Activated CD8-positive, alpha-beta T cell treated with anti-CD3 and anti-CD28 coated beads, Interleukin-2, amount 10 ng/mL, durations not matched to agents 7 days and 5 days (primary cell): Measurements from ENCODE around the gene MB21D2. TPM values are rescaled to one million over a fixed set of nuclear protein-coding genes. Genes with fewer than 3 reads are reported as not detected.
A peak's percentile ranks its signal among the peaks of the same experiment; 100 is the strongest.

ENCODE experiments used
- ATAC-seq: fragments of 150-1000 bp; cut with Tn5 transposase; one replicate; pipeline ENCODE4 v1.10.0; 2021; ENCODE audit warnings: moderate library complexity
- CTCF ChIA-PET: fragments of 350-600 bp; sonication (Branson Sonifier 250); formaldehyde crosslinking; loops from one replicate; lab custom pipeline; 2021; ENCODE audit warnings: antibody characterized with exemption; lab: Charles Lee
- POLR2A ChIA-PET: fragments of 350-600 bp; sonication (Branson Sonifier 250); formaldehyde crosslinking; loops from one replicate; lab custom pipeline; 2021; ENCODE audit warnings: antibody characterized with exemption; lab: Charles Lee
- DNase-seq: peaks from one replicate; pipeline ENCODE4 v3.0.0-alpha.2; 2020
- H3K27ac Mint-ChIP-seq: one replicate; pipeline ENCODE4 v1.8.0; 2021; ENCODE audit warnings: mild to moderate bottlenecking, mixed read lengths
- H3K27me3 Mint-ChIP-seq: one replicate; pipeline ENCODE4 v1.8.0; 2021; ENCODE audit warnings: low read depth, mixed read lengths
- H3K36me3 Mint-ChIP-seq: one replicate; pipeline ENCODE4 v1.8.0; 2021; ENCODE audit warnings: low read depth, mixed read lengths
- H3K4me1 Mint-ChIP-seq: one replicate; pipeline ENCODE4 v1.8.0; 2021; ENCODE audit warnings: low read depth, mixed read lengths
- H3K4me3 Mint-ChIP-seq: one replicate; pipeline ENCODE4 v1.8.0; 2021; ENCODE audit warnings: mild to moderate bottlenecking, mixed read lengths
- H3K9me3 Mint-ChIP-seq: one replicate; pipeline ENCODE4 v1.8.0; 2022; ENCODE audit warnings: mixed read lengths; ENCODE audit not compliant: insufficient read depth
- total RNA-seq, 2 experiments: library from RNA; stranded (reverse); gene quantifications; one replicate each; pipeline ENCODE4 v1.2.3, GENCODE V29; 2021

Gene MB21D2
- total RNA-seq, 2 experiments from 2014 or later, result 6.5 to 7.2 TPM

- ChIA-PET CTCF (interaction anchor here (1.8 kb wide), 1 partner anchor 11 kb away, joined by 7 read pairs; the partner anchor contains the start of gene MB21D2), POLR2A (no interaction called here)
- Mint-ChIP-seq H3K9me3 (peaks cover 14% of the 10 kb centered on the region), H3K4me3 (no peak overlapping the region), H3K27me3 (peaks cover 6% of the 10 kb centered on the region), H3K4me1 (peaks cover 30% of the 10 kb centered on the region), H3K36me3 (peaks cover 30% of the 10 kb centered on the region), H3K27ac (peak overlapping the region; percentile 27)
- DNase-seq, result no peak
- ATAC-seq, result no peak
These were observed 11.5 kb downstream of the MB21D2 start for GRCh38 chr3:192905980-192906678.

GRCh38 chr3:192904632-192905289 is 12.9 kb downstream of the MB21D2 start:
- no peak overlapping the region for H3K27ac Mint-ChIP-seq
- H3K9me3 Mint-ChIP-seq, result peaks cover 14% of the 10 kb centered on the region
- ChIA-PET CTCF (interaction anchor here (0.7 kb wide), 1 partner anchor 10 kb away, joined by 3 read pairs; no protein-coding TSS in a partner anchor), POLR2A (no interaction called here)
- H3K4me3 Mint-ChIP-seq, result no peak overlapping the region
- peaks cover 6% of the 10 kb centered on the region for H3K27me3 Mint-ChIP-seq
- H3K36me3 Mint-ChIP-seq, result peaks cover 40% of the 10 kb centered on the region
- H3K4me1 Mint-ChIP-seq, result peaks cover 40% of the 10 kb centered on the region
- ATAC-seq, result no peak
- no peak for DNase-seq

GRCh38 chr3:192902549-192902948 is 15.1 kb downstream of the MB21D2 start:
- Mint-ChIP-seq H3K36me3 (peaks cover 42% of the 10 kb centered on the region), H3K4me3 (no peak overlapping the region), H3K27me3 (peaks cover 6% of the 10 kb centered on the region), H3K4me1 (peaks cover 50% of the 10 kb centered on the region), H3K27ac (no peak overlapping the region), H3K9me3 (peaks cover 14% of the 10 kb centered on the region)
- no peak for ATAC-seq
- POLR2A ChIA-PET, result no interaction called here
- no peak for DNase-seq
- CTCF ChIA-PET, result interaction anchor here (1.9 kb wide), 1 partner anchor 13 kb away, joined by 7 read pairs; no protein-coding TSS in a partner anchor

GRCh38 chr3:192901435-192901834 is 16.2 kb downstream of the MB21D2 start:
- DNase-seq, result no peak
- H3K4me1 Mint-ChIP-seq, result peaks cover 50% of the 10 kb centered on the region
- peaks cover 10% of the 10 kb centered on the region for H3K27me3 Mint-ChIP-seq
- no peak for ATAC-seq
- ChIA-PET POLR2A (no interaction called here), CTCF (interaction anchor here (0.9 kb wide), 1 partner anchor 14 kb away, joined by 4 read pairs; no protein-coding TSS in a partner anchor)
- H3K9me3 Mint-ChIP-seq, result peaks cover 14% of the 10 kb centered on the region
- no peak overlapping the region for H3K4me3 Mint-ChIP-seq
- peaks cover 43% of the 10 kb centered on the region for H3K36me3 Mint-ChIP-seq
- no peak overlapping the region for H3K27ac Mint-ChIP-seq

- Mint-ChIP-seq H3K36me3 (peaks cover 45% of the 10 kb centered on the region), H3K27ac (peak overlapping the region; percentile 73), H3K4me3 (no peak overlapping the region), H3K4me1 (peaks cover 63% of the 10 kb centered on the region), H3K9me3 (peaks cover 14% of the 10 kb centered on the region), H3K27me3 (peaks cover 16% of the 10 kb centered on the region)
- no peak for ATAC-seq
- ChIA-PET POLR2A (interaction anchor here (1.6 kb wide), 1 partner anchor 17 kb away, joined by 4 read pairs; no protein-coding TSS in a partner anchor), CTCF (interaction anchor here (1.2 to 2.1 kb wide), 4 partner anchors 10 to 142 kb away, joined by 3 to 15 read pairs (median 6); partner anchors contain the start of gene MB21D2)
- DNase-seq, result no peak
These were observed 18.1 kb downstream of the MB21D2 start for GRCh38 chr3:192899540-192899982.

- ChIA-PET POLR2A (no interaction called here), CTCF (no interaction called here)
- peaks cover 10% of the 10 kb centered on the region for H3K27me3 Mint-ChIP-seq
- H3K4me3 Mint-ChIP-seq, result no peak overlapping the region
- no peak overlapping the region for H3K27ac Mint-ChIP-seq
- peaks cover 31% of the 10 kb centered on the region for H3K36me3 Mint-ChIP-seq
- ATAC-seq, result no peak
- peaks cover 79% of the 10 kb centered on the region for H3K4me1 Mint-ChIP-seq
- H3K9me3 Mint-ChIP-seq, result peaks cover 1% of the 10 kb centered on the region
- DNase-seq, result no peak
These were observed 20.7 kb downstream of the MB21D2 start for GRCh38 chr3:192897005-192897404.

- Mint-ChIP-seq H3K4me3 (no peak overlapping the region), H3K36me3 (peaks cover 31% of the 10 kb centered on the region), H3K9me3 (no peaks in the 10 kb centered on the region), H3K4me1 (peaks cover 87% of the 10 kb centered on the region), H3K27ac (peak overlapping the region; percentile 0), H3K27me3 (peaks cover 10% of the 10 kb centered on the region)
- no peak for DNase-seq
- ChIA-PET CTCF (interaction anchor here (1.4 kb wide), 1 partner anchor 80 kb away, joined by 4 read pairs; no protein-coding TSS in a partner anchor), POLR2A (no interaction called here)
- ATAC-seq, result no peak
These were observed 21.4 kb downstream of the MB21D2 start for GRCh38 chr3:192896208-192896607.

GRCh38 chr3:192894676-192895075 is 23.0 kb downstream of the MB21D2 start:
- ChIA-PET CTCF (interaction anchor here (1.2 to 2.6 kb wide), 2 partner anchors 20 to 23 kb away, joined by 3 to 9 read pairs; partner anchors contain the start of gene MB21D2), POLR2A (no interaction called here)
- peaks cover 91% of the 10 kb centered on the region for H3K4me1 Mint-ChIP-seq
- DNase-seq (no peak), ATAC-seq (no peak)
- H3K4me3 Mint-ChIP-seq, result no peak overlapping the region
- H3K27ac Mint-ChIP-seq, result peak overlapping the region; percentile 17
- peaks cover 20% of the 10 kb centered on the region for H3K36me3 Mint-ChIP-seq
- no peaks in the 10 kb centered on the region for H3K9me3 Mint-ChIP-seq
- peaks cover 10% of the 10 kb centered on the region for H3K27me3 Mint-ChIP-seq

- CTCF ChIA-PET, result interaction anchor here (0.6 to 2.6 kb wide), 4 partner anchors 20 to 908 kb away, joined by 3 to 9 read pairs (median 6); partner anchors contain the start of gene MB21D2
- peak; percentile 96 for ATAC-seq
- Mint-ChIP-seq H3K36me3 (peaks cover 17% of the 10 kb centered on the region), H3K4me3 (peak overlapping the region; percentile 6), H3K27me3 (peaks cover 10% of the 10 kb centered on the region), H3K4me1 (peaks cover 90% of the 10 kb centered on the region), H3K27ac (peak overlapping the region; percentile 90), H3K9me3 (no peaks in the 10 kb centered on the region)
- DNase-seq, result peak; percentile 85
- POLR2A ChIA-PET, result interaction anchor here (0.6 to 2.0 kb wide), 2 partner anchors 31 to 73 kb away, joined by 3 to 4 read pairs; no protein-coding TSS in a partner anchor
These were observed 24.5 kb downstream of the MB21D2 start for GRCh38 chr3:192892981-192893700.

GRCh38 chr3:192890347-192891335 is 27.0 kb downstream of the MB21D2 start:
- ATAC-seq (no peak), DNase-seq (no peak)
- POLR2A ChIA-PET, result no interaction called here
- H3K36me3 Mint-ChIP-seq, result peaks cover 9% of the 10 kb centered on the region
- CTCF ChIA-PET, result interaction anchor here (0.7 to 2.0 kb wide), 3 partner anchors 8 to 124 kb away, joined by 3 to 5 read pairs (median 4); no protein-coding TSS in a partner anchor
- H3K27ac Mint-ChIP-seq, result no peak overlapping the region
- H3K27me3 Mint-ChIP-seq, result peaks cover 2% of the 10 kb centered on the region
- peaks cover 80% of the 10 kb centered on the region for H3K4me1 Mint-ChIP-seq
- H3K4me3 Mint-ChIP-seq, result no peak overlapping the region
- H3K9me3 Mint-ChIP-seq, result no peaks in the 10 kb centered on the region
